ENCODE results near the gene SLC1A4. TPM values are rescaled to one million over a fixed set of nuclear protein-coding genes. Genes with fewer than 3 reads are reported as not detected.

The SLC1A4 gene
- total and polyA plus RNA-seq, 10 of the 15 experiments (the other 5 are each of a cell fraction or from before 2014, with no cell fraction given), result 10.8 to 43.2 (median 27.7) TPM

GRCh38 chr2:64987001-64987955 lies 1.9 kb upstream of the SLC1A4 start (continued):
- peak; percentile 24 for TF ChIP-seq FOXM1 (IDR thresholded peaks at IDR 0.05; ENCODE audit: low read depth, low read length)
- TF ChIP-seq KDM1A (IDR thresholded peaks at IDR 0.05; ENCODE audit: borderline replicate concordance), result no peak
- peak; percentile 62 for TF ChIP-seq REST (IDR thresholded peaks at IDR 0.05; ENCODE audit: low read depth, low read length)
- no peak for TF ChIP-seq SPI1 (IDR thresholded peaks at IDR 0.05; ENCODE audit: borderline replicate concordance, insufficient read depth, low read depth, low read length)
- no peak for TF ChIP-seq NR2C1 (IDR thresholded peaks at IDR 0.05)
- no peak for TF ChIP-seq FOXK2 (IDR thresholded peaks at IDR 0.05)
- peak; percentile 82 to 95 for TF ChIP-seq BHLHE40 (IDR thresholded peaks at IDR 0.05; ENCODE audit: borderline replicate concordance in 1 of 2, low read depth in 2 of 2, low read length in 1 of 2)
- TF ChIP-seq PKNOX1 (IDR thresholded peaks at IDR 0.05), result no peak
- TF ChIP-seq E4F1 (IDR thresholded peaks at IDR 0.05; ENCODE audit: borderline replicate concordance, partially characterized antibody), result no peak
- TF ChIP-seq PML (IDR thresholded peaks at IDR 0.05; ENCODE audit: low read length), result no peak
- TF ChIP-seq KAT2A (conservative IDR thresholded peaks at IDR 0.05; ENCODE audit: control insufficient read depth, low read depth, low read length), result no peak
- TF ChIP-seq JUNB (IDR thresholded peaks at IDR 0.05), result peak; percentile 93
- no peak for TF ChIP-seq CBX5 (IDR thresholded peaks at IDR 0.05; ENCODE audit: low read depth)
- no peak for TF ChIP-seq ZNF622 (IDR thresholded peaks at IDR 0.05)
- TF ChIP-seq PAX5 (IDR thresholded peaks at IDR 0.05; ENCODE audit: borderline replicate concordance, low read depth, low read length), result 0 out of 2 replicates have a peak, but pooled peaks have one; percentile 26
- peak; percentile 99 for TF ChIP-seq POU2F2 (IDR thresholded peaks at IDR 0.05; ENCODE audit: borderline replicate concordance, low read depth, low read length)
- no peak for TF ChIP-seq HDAC2 (IDR thresholded peaks at IDR 0.05)
- TF ChIP-seq ESRRA (IDR thresholded peaks at IDR 0.05; ENCODE audit: low read length), result no peak
- TF ChIP-seq IKZF1 (conservative IDR thresholded peaks at IDR 0.05), result 0 out of 2 replicates have a peak, but pooled peaks have one; percentile 56
- TF ChIP-seq PBX3 (IDR thresholded peaks at IDR 0.05; ENCODE audit: insufficient replicate concordance, low read depth, low read length), result no peak
- no peak for TF ChIP-seq BRCA1 (IDR thresholded peaks at IDR 0.05; ENCODE audit: low read depth, low read length)

All from GM12878 (cell line).